ENCODE measurements around the gene BLM. TPM values are rescaled to one million over a fixed set of nuclear protein-coding genes. Genes with fewer than 3 reads are reported as not detected.
A peak's percentile ranks its signal among the peaks of the same experiment; 100 is the strongest.

BLM gene
- total RNA-seq, 1 donor from 2014 or later, result 66.4 TPM

DNA sequence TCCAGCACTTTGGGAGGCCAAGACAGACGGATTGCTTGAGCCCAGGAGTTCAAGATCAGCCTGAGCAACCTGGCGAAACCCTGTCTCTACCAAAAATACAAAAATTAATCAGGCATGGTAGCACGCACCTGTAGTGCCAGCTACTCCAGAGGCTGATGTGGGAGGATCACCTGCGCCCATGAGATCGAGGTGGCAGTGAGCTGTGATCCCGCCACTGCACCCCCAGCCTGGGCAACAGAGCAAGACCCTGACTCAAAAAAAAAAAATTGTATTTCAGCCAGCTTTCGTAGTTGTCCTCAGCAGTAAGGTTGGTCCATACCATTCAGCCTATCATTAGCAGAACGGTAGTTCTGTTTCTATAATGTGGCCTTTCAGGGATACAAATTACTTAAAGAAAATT is 84.7 kb downstream of the BLM start:
- H3K27ac Mint-ChIP-seq, result no peak overlapping the region

DNA sequence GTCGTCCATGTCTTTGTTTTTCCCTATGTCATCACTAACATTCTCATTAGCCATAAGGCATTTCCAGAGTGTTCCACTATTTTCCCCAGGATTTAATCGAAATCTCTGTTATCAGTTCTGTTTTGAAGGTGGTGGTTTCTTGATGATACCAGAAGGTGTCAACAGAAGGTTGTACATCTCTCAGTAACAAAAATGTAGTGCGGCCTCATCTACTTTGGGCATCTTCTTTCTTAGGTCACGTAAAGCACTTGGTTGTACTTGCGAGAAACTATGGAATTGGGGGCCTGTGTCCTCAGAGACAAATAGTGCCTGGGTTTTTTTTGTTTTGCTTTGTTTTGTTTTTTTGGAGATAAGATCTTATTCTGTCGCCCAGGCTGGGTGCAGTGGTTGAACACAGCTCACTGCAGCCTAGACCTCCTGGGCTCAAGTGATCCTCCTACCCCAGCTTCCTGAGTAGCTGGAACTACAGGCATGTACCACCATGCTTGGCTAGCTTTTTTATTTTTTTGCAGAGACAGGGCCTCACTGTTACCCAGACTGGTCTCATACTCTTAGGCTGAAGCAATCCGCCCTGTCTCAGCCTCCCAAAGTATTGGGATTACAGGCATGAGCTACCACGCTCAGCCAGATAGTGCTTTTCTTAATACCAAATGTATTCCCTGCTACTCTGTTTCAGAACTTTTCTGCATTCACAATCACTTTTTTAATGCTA is 90.1 kb downstream of the BLM start:
- DNase-seq, result peak; percentile 80
- H3K36me3 Mint-ChIP-seq (ENCODE audit: low read depth), result peaks cover 69% of the 10 kb centered on the region

More for the DNA sequence above, 84.7 kb downstream of the BLM start:
- Mint-ChIP-seq H3K4me1 (peaks cover 23% of the 10 kb centered on the region), H3K27me3 (no peaks in the 10 kb centered on the region), H3K36me3 (ENCODE audit: low read depth) (peaks cover 54% of the 10 kb centered on the region), H3K4me3 (no peak overlapping the region), H3K9me3 (no peaks in the 10 kb centered on the region)
- intact Hi-C loops (cut with micrococcal nuclease), result no loop called here
- no peak for DNase-seq

GRCh38 chr15:90807786-90808086 is 90.6 kb downstream of the BLM start:
- Mint-ChIP-seq H3K27ac (peak overlapping the region; percentile 86), H3K36me3 (ENCODE audit: low read depth) (peaks cover 71% of the 10 kb centered on the region), H3K4me3 (peak overlapping the region; percentile 33), H3K4me1 (peaks cover 58% of the 10 kb centered on the region), H3K9me3 (no peaks in the 10 kb centered on the region), H3K27me3 (no peaks in the 10 kb centered on the region)
- intact Hi-C loops (cut with micrococcal nuclease), result no loop called here
- peak; percentile 58 for DNase-seq

More for the DNA sequence above, 90.1 kb downstream of the BLM start:
- Mint-ChIP-seq H3K27ac (peak overlapping the region; percentile 86), H3K4me1 (peaks cover 55% of the 10 kb centered on the region), H3K9me3 (no peaks in the 10 kb centered on the region), H3K4me3 (peak overlapping the region; percentile 33), H3K27me3 (no peaks in the 10 kb centered on the region)
- intact Hi-C loops (cut with micrococcal nuclease), result no loop called here

DNA sequence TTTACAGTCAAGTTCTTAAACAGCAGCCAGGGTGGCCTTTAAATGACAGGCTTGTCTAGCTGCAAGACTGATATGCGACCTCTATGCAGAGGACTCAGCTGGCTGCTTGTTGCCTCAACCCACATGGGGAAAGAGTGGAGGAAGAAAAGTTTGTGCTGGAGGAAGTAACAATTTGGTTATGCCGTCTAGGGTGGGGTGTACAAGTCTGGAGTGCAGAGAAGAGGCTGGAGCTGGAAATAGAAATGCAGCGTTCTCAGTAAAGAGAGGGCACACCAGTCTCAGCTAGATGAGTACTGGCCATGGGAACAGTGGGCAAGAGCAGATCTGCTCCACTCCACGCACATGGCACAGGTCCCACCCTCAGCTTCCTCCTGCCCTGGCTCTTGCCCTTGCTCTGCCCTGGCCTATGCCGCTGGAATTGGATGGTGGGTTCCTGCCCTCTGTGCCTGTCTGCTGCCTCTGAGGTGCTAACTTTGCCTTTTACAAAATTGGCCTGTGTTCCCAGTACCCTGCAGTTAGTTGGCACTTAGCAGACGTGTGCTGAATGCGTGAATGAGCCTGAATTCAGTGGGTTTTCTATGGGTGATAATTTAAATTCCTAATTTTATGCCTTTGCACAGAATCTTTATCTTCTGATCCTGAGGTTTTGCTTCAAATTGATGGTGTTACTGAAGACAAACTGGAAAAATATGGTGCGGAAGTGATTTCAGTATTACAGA is 91.5 kb downstream of the BLM start:
- Mint-ChIP-seq H3K27me3 (no peaks in the 10 kb centered on the region), H3K4me1 (peaks cover 68% of the 10 kb centered on the region), H3K36me3 (ENCODE audit: low read depth) (peaks cover 73% of the 10 kb centered on the region), H3K9me3 (no peaks in the 10 kb centered on the region), H3K4me3 (peak overlapping the region; percentile 33), H3K27ac (peak overlapping the region; percentile 86)
- intact Hi-C loops (cut with micrococcal nuclease), result no loop called here
- DNase-seq, result peak; percentile 58

- H3K36me3 Mint-ChIP-seq (ENCODE audit: low read depth), result peaks cover 70% of the 10 kb centered on the region
- H3K9me3 Mint-ChIP-seq, result no peaks in the 10 kb centered on the region
- no peak overlapping the region for H3K4me3 Mint-ChIP-seq
- no peaks in the 10 kb centered on the region for H3K27me3 Mint-ChIP-seq
- peak overlapping the region; percentile 61 for H3K27ac Mint-ChIP-seq
- no peak for DNase-seq
- intact Hi-C loops (cut with micrococcal nuclease), result no loop called here
- peaks cover 74% of the 10 kb centered on the region for H3K4me1 Mint-ChIP-seq
Measured at GRCh38 chr15:90809536-90809935, 92.4 kb downstream of the BLM start.

DNA sequence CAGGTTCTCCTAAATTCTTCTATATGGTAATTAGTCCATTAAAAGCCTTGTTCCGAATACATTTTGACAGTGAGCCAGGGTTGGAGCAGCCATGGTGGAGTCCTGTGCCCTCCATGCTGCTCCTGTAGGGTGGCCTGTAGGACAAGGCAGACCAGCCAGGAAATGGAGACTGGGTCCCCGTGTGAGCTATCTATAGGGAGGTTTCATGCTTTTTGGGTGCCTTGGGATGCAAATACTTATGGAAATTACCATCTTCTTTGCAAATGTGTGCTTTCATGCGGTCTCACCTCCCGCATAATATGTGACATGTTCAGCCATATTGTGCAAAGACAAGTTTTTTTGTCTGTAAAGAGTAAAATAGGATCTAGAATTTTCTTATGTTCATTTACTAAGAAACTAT is 93.2 kb downstream of the BLM start:
- Mint-ChIP-seq H3K27ac (peak overlapping the region; percentile 61), H3K36me3 (ENCODE audit: low read depth) (peaks cover 73% of the 10 kb centered on the region), H3K4me3 (no peak overlapping the region), H3K9me3 (no peaks in the 10 kb centered on the region), H3K4me1 (peaks cover 82% of the 10 kb centered on the region), H3K27me3 (no peaks in the 10 kb centered on the region)
- DNase-seq, result no peak
- intact Hi-C loops (cut with micrococcal nuclease), result loop anchor here (5.0 kb wide), 2 partner anchors 77 to 163 kb away; no protein-coding TSS in a partner anchor

GRCh38 chr15:90812171-90812957 is 95.2 kb downstream of the BLM start:
- Mint-ChIP-seq H3K4me3 (peak overlapping the region; percentile 41), H3K36me3 (ENCODE audit: low read depth) (peaks cover 73% of the 10 kb centered on the region), H3K4me1 (peaks cover 90% of the 10 kb centered on the region), H3K27me3 (no peaks in the 10 kb centered on the region), H3K27ac (peak overlapping the region; percentile 99), H3K9me3 (no peaks in the 10 kb centered on the region)
- DNase-seq, result no peak
- intact Hi-C loops (cut with micrococcal nuclease), result loop anchor here (5.0 kb wide), 2 partner anchors 75 to 165 kb away; no protein-coding TSS in a partner anchor

GRCh38 chr15:90812958-90813265 is 95.8 kb downstream of the BLM start:
- H3K4me1 Mint-ChIP-seq, result peaks cover 92% of the 10 kb centered on the region

DNA sequence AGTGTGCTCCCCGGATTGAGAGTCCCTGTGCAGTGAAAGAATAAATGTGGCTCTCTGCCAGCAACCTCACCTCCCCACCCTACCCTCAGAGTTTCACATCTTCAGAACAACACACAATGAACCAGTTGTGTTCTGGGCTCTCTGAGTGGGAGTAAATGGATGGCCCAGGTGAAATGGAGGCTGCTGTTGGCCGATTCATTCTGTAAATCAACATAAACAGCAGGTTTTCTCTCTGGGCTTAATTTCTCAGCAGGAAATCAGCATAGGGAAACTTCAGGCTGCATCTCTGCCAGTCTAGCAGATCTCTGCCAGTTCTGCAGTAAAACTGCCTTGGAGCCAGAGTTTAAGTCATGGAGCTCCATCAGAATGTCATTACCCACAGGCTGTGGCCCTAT is 96.6 kb downstream of the BLM start:
- Mint-ChIP-seq H3K4me3 (peak overlapping the region; percentile 63), H3K4me1 (peaks cover 92% of the 10 kb centered on the region), H3K36me3 (ENCODE audit: low read depth) (peaks cover 63% of the 10 kb centered on the region), H3K27ac (peak overlapping the region; percentile 99), H3K27me3 (no peaks in the 10 kb centered on the region), H3K9me3 (no peaks in the 10 kb centered on the region)
- intact Hi-C loops (cut with micrococcal nuclease), result loop anchor here (5.0 kb wide), 2 partner anchors 74 to 166 kb away; no protein-coding TSS in a partner anchor
- DNase-seq, result peak; percentile 75

More at GRCh38 chr15:90812958-90813265, 95.8 kb downstream of the BLM start:
- Mint-ChIP-seq H3K36me3 (ENCODE audit: low read depth) (peaks cover 70% of the 10 kb centered on the region), H3K27ac (peak overlapping the region; percentile 99), H3K27me3 (no peaks in the 10 kb centered on the region), H3K9me3 (no peaks in the 10 kb centered on the region), H3K4me3 (peak overlapping the region; percentile 41)
- DNase-seq, result no peak
- intact Hi-C loops (cut with micrococcal nuclease), result loop anchor here (5.0 kb wide), 2 partner anchors 74 to 166 kb away; no protein-coding TSS in a partner anchor

- Mint-ChIP-seq H3K9me3 (no peaks in the 10 kb centered on the region), H3K4me1 (peaks cover 88% of the 10 kb centered on the region), H3K27me3 (no peaks in the 10 kb centered on the region), H3K27ac (peak overlapping the region; percentile 99), H3K36me3 (ENCODE audit: low read depth) (peaks cover 58% of the 10 kb centered on the region), H3K4me3 (peak overlapping the region; percentile 63)
- DNase-seq, result no peak
- intact Hi-C loops (cut with micrococcal nuclease), result loop anchor here (5.0 kb wide), 2 partner anchors 73 to 167 kb away; no protein-coding TSS in a partner anchor
Measured at GRCh38 chr15:90814191-90814821, 97.2 kb downstream of the BLM start.

DNA sequence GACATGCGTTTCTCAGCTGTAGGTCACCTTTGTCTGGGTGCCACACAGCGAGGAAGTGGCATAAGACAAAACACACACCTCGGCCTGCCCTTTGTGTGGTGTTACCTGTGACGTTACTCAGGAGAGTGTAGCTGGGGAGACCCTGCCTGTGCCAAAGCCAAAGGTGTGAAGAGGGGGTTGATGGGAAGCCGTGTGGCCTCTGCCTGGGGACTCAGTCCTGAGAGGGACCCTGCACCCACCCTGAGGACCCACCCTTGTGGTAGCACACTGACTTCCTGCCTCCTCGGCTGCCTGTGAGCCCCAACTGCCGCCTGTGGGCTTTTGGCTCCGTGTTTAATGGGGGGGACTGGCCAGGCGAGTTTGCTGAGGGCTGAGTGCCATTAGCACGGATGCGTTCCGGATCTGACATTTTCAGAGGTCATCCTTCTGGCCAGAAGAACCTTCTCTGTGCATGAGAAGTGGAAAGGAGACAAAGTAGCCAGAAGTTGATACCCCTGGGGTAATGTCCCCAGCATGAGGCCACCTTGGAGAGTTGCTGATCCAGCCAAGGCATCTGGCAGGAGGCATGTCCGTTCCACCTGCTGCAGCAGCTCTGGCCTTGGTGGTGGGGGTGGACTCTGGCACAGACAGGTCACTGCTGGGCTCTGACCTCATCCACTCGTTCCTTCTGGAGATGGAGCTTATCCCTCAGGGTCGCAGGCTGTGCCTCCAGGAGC is 99.4 kb downstream of the BLM start:
- no peaks in the 10 kb centered on the region for H3K27me3 Mint-ChIP-seq
- H3K4me3 Mint-ChIP-seq, result no peak overlapping the region
- intact Hi-C loops (cut with micrococcal nuclease), result loop anchor here (5.0 kb wide), 1 partner anchor 116 kb away; the partner anchor contains the start of gene HDDC3
- peak overlapping the region; percentile 99 for H3K27ac Mint-ChIP-seq
- DNase-seq, result no peak
- H3K4me1 Mint-ChIP-seq, result peaks cover 83% of the 10 kb centered on the region
- H3K9me3 Mint-ChIP-seq, result no peaks in the 10 kb centered on the region
- H3K36me3 Mint-ChIP-seq (ENCODE audit: low read depth), result peaks cover 38% of the 10 kb centered on the region

DNA sequence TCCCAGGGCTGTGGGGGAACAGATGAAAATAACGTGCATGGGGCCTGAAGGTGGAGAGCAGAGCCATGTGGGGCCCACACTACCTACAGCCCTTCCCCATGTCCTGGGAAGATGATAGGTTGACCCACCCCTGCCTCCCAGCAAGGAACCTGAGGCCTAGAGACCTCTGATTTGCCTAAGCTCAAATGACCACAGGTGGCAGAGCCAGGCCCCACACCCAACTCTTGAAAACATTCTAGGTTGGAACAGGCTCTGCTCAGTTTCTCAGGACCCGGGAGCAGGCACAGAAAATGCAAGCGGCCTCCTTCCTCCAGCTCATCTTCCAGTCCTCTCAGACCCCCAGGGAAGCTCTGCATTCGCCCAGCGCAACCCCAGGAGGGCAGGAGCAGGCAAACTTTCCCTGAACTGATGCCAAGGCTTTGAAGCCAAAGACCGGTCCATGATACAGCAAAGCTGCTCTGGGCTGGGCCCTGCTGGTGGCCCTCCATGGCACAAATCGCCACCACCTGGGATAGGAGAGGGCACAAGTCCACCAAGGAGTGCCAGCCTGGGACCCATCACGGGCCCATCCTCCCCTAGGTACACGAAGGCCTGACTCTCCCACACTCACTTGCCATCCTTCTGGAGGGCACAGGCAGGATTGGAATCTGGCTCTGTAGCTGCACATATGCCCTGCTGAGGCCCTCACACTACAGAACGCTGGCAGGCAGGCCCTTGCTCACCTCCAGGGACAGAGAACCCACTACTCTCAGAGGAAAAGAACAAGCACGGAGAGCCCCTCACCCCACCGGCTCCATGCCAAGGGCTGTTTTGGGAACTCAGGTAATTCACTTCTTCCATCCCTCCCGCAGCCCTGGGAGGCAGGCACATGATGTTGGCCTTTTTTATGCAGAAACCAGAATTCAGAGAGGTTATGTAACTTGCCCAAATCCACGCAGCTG is 100.2 kb downstream of the BLM start:
- intact Hi-C loops (cut with micrococcal nuclease), result loop anchor here (5.0 kb wide), 1 partner anchor 115 kb away; the partner anchor contains the start of gene HDDC3
- no peak for DNase-seq
- H3K36me3 Mint-ChIP-seq (ENCODE audit: low read depth), result peaks cover 32% of the 10 kb centered on the region
- no peaks in the 10 kb centered on the region for H3K9me3 Mint-ChIP-seq
- peak overlapping the region; percentile 80 for H3K4me3 Mint-ChIP-seq
- no peaks in the 10 kb centered on the region for H3K27me3 Mint-ChIP-seq
- H3K4me1 Mint-ChIP-seq, result peaks cover 78% of the 10 kb centered on the region
- peak overlapping the region; percentile 99 for H3K27ac Mint-ChIP-seq
